Astrocyte (in vitro differentiated cells and primary cell): ENCODE results near the gene CDKN2B-AS1. TPM values are rescaled to one million over a fixed set of nuclear protein-coding genes. Genes with fewer than 3 reads are reported as not detected.

Experiments used
- DNase-seq: peaks from one replicate; pipeline ENCODE4 v3.0.0-alpha.2; 2010; ENCODE audit warnings: low read depth
- FAIRE-seq: peaks from 2 replicates; lab custom pipeline; 2011; peaks lifted over from hg19 to GRCh38; lab: Jason Lieb, UNC
- H2AFZ ChIP-seq: 2 replicates; pipeline ENCODE4 v1.6.0; 2012; ENCODE audit warnings: low read depth, low read length, inconsistent platforms
- H3K27ac ChIP-seq: 2 replicates; pipeline ENCODE4 v1.5.1; 2011; ENCODE audit warnings: low read depth, low read length, inconsistent platforms
- H3K27me3 ChIP-seq: 2 replicates; pipeline ENCODE4 v1.6.0; 2011; ENCODE audit warnings: low read length, inconsistent platforms; ENCODE audit not compliant: insufficient read depth
- H3K36me3 ChIP-seq: 2 replicates; pipeline ENCODE4 v1.5.1; 2011; ENCODE audit warnings: low read length, inconsistent platforms; ENCODE audit not compliant: insufficient read depth
- H3K4me1 ChIP-seq: 2 replicates; pipeline ENCODE4 v1.5.1; 2011; ENCODE audit warnings: low read length, inconsistent platforms; ENCODE audit not compliant: insufficient read depth
- H3K4me2 ChIP-seq: 2 replicates; pipeline ENCODE4 v1.6.0; 2012; ENCODE audit warnings: low read length, inconsistent platforms
- H3K4me3 ChIP-seq: 2 replicates; pipeline ENCODE4 v1.5.1; 2011; ENCODE audit warnings: low read depth, mild to moderate bottlenecking, low read length, inconsistent platforms; ENCODE audit not compliant: insufficient read depth
- H3K79me2 ChIP-seq: 2 replicates; pipeline ENCODE4 v1.6.0; 2012; ENCODE audit warnings: mild to moderate bottlenecking, low read length, inconsistent platforms; ENCODE audit not compliant: insufficient read depth
- H3K9ac ChIP-seq: 2 replicates; pipeline ENCODE4 v1.6.0; 2012; ENCODE audit warnings: mild to moderate bottlenecking, low read length, inconsistent platforms
- H3K9me3 ChIP-seq: 2 replicates; pipeline ENCODE4 v1.5.1; 2012; ENCODE audit warnings: low read depth, mild to moderate bottlenecking, low read length, inconsistent platforms; ENCODE audit not compliant: insufficient read depth
- H4K20me1 ChIP-seq: 2 replicates; pipeline ENCODE4 v1.6.0; 2012; ENCODE audit warnings: low read length, inconsistent platforms; ENCODE audit not compliant: insufficient read depth
- H3K27ac Mint-ChIP-seq: one replicate; pipeline ENCODE4 v1.8.0; 2021; ENCODE audit warnings: mild to moderate bottlenecking, mixed read lengths; ENCODE audit not compliant: unreplicated experiment
- H3K27me3 Mint-ChIP-seq: one replicate; pipeline ENCODE4 v1.8.0; 2021; ENCODE audit warnings: low read depth, mixed read lengths; ENCODE audit not compliant: unreplicated experiment
- H3K36me3 Mint-ChIP-seq: one replicate; pipeline ENCODE4 v1.8.0; 2021; ENCODE audit warnings: low read depth, mixed read lengths; ENCODE audit not compliant: unreplicated experiment
- H3K4me1 Mint-ChIP-seq: one replicate; pipeline ENCODE4 v1.8.0; 2021; ENCODE audit warnings: low read depth, mixed read lengths; ENCODE audit not compliant: unreplicated experiment
- H3K4me3 Mint-ChIP-seq: one replicate; pipeline ENCODE4 v1.8.0; 2021; ENCODE audit warnings: mild to moderate bottlenecking, moderate library complexity, mixed read lengths; ENCODE audit not compliant: unreplicated experiment
- H3K9me3 Mint-ChIP-seq: one replicate; pipeline ENCODE4 v1.8.0; 2021; ENCODE audit warnings: mild to moderate bottlenecking, mixed read lengths; ENCODE audit not compliant: unreplicated experiment
- CTCF ChIP-seq: IDR thresholded peaks from 2 replicates; pipeline ENCODE4 v1.5.1; 2011; ENCODE audit warnings: low read depth, mild to moderate bottlenecking, inconsistent platforms, low read length, moderate library complexity; ENCODE audit not compliant: insufficient read depth
- EZH2 ChIP-seq: IDR thresholded peaks from 2 replicates; pipeline ENCODE4 v1.6.1; 2012; ENCODE audit warnings: mild to moderate bottlenecking, low read length, inconsistent platforms; ENCODE audit not compliant: insufficient read depth
- total RNA-seq: library from RNA; stranded (reverse); gene quantifications from 2 replicates; pipeline ENCODE4 v1.2.1, GENCODE V29; 2021

CDKN2B-AS1 gene
- total RNA-seq, 1 donor from 2014 or later = 2.3 TPM

DNA sequence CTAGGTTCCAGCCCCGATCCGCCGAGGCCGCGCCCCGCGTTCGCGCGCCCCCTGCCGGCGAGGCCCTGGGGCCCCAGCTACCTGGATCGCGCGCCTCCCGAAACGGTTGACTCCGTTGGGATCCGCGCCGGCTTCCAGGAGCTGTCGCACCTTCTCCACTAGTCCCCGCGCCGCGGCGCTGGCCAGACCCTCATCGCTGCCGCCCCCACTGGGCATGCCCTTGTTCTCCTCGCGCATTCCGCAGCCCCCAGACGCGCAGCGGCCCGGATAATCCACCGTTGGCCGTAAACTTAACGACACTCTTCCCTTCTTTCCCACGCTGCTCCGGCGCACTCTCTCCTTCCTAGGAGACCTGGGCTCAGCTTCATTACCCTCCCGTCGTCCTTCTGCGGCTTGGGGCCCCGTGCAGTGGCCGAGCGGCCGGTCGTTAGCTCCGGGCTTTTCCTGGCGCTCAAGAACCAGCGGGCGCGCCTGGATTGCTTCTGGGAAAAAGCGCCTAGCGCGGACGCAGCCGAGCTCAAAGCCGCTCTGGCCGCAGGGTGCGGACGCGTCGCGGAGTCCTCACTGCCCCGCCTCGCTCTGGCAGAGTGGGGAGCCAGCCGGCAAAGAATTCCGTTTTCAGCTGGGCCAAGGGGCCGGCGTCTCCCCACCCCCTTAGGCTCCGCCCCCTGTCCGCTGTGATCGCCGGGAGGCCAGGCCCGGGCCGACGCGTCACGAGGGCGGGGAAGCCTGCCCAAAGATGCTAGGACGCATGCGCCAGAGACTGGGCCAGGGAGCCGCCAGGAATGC is 14.3 kb downstream of the CDKN2B-AS1 start, which contains the start of gene CDKN2B:
Gene CDKN2B (minus strand): TSS at position 589 of the 789 bp plus-strand sequence. CDS start 352 bp downstream, at position 237.
- peak within 1 kb of the TSS; percentile 96 for H3K27ac ChIP-seq
- DNase-seq (peak; percentile 87), FAIRE-seq (peak; percentile 67)
- peak within 1 kb of the TSS; percentile 93 for H3K27ac Mint-ChIP-seq
- H3K9me3 Mint-ChIP-seq = no peaks in the 10 kb centered on the region
- peak within 1 kb of the TSS; percentile 90 for H3K4me2 ChIP-seq
- H3K4me1 Mint-ChIP-seq = peaks cover 13% of the 10 kb centered on the region
- H3K27me3 ChIP-seq = no peaks in the 10 kb centered on the region
- no peaks in the 10 kb centered on the region for H3K9me3 ChIP-seq
- peaks cover 6% of the 10 kb centered on the region for H3K27me3 Mint-ChIP-seq
- peak within 1 kb of the TSS; percentile 96 for H3K9ac ChIP-seq
- peak within 1 kb of the TSS; percentile 28 for H2AFZ ChIP-seq
- TF ChIP-seq CTCF (peak; percentile 75), EZH2 (no peak)
- peak within 1 kb of the TSS; percentile 94 for H3K4me3 Mint-ChIP-seq
- peaks cover 19% of the 10 kb centered on the region for H3K36me3 Mint-ChIP-seq
- H3K4me1 ChIP-seq = peaks cover 14% of the 10 kb centered on the region
- peak within 1 kb of the TSS; percentile 96 for H3K4me3 ChIP-seq
- peaks cover 50% of the 10 kb centered on the region for H3K79me2 ChIP-seq
- peaks cover 16% of the 10 kb centered on the region for H3K36me3 ChIP-seq
- H4K20me1 ChIP-seq = peaks cover 37% of the 10 kb centered on the region

- Histone ChIP-seq H3K79me2 (peaks cover 45% of the 10 kb centered on the region), H3K27ac (peak overlapping the region; percentile 44), H3K36me3 (peaks cover 10% of the 10 kb centered on the region), H3K27me3 (no peaks in the 10 kb centered on the region), H3K9ac (peak overlapping the region; percentile 31), H3K4me1 (peaks cover 14% of the 10 kb centered on the region), H3K4me2 (peak overlapping the region; percentile 90), H3K9me3 (no peaks in the 10 kb centered on the region), H4K20me1 (peaks cover 32% of the 10 kb centered on the region), H3K4me3 (peak overlapping the region; percentile 30), H2AFZ (peak overlapping the region; percentile 4)
- DNase-seq = no peak
- H3K27ac Mint-ChIP-seq = peak overlapping the region; percentile 28
- peaks cover 9% of the 10 kb centered on the region for H3K4me1 Mint-ChIP-seq
- H3K27me3 Mint-ChIP-seq = peaks cover 6% of the 10 kb centered on the region
- FAIRE-seq = no peak
- no peaks in the 10 kb centered on the region for H3K9me3 Mint-ChIP-seq
- TF ChIP-seq CTCF (no peak), EZH2 (no peak)
- H3K36me3 Mint-ChIP-seq = peaks cover 17% of the 10 kb centered on the region
- H3K4me3 Mint-ChIP-seq = peak overlapping the region; percentile 94
Observed at GRCh38 chr9:22009506-22009867, 14.9 kb downstream of the CDKN2B-AS1 start.
